ENCODE results near the gene MTARC1.
A peak's percentile ranks its signal among the peaks of the same experiment; 100 is the strongest.

Gene MTARC1

GRCh38 chr1:220772846-220773245, 13.9 kb upstream of the MTARC1 start:
- no peak for DNase-seq

- no peak for DNase-seq
These were observed 11.4 kb upstream of the MTARC1 start for GRCh38 chr1:220775240-220775853.

DNA sequence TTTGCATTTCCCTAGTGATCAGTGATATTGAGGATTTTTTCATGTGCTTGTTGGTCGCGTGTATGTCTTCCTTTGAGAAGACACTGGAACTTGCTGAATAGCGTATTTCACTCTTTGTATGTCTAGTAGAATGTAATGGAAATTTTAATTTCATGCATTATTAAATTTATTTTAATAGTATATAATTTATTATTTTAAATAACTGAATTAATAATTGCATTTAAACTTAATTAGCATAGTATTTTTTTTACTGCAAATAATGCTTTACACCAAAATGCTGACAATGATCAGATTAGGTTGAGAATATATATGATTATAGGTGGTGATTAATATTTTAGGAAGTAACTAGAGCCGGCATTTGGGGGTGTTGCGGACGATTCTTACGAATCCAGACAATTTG, 10.5 kb upstream of the MTARC1 start:
- no peak for DNase-seq

GRCh38 chr1:220776720-220777326, 9.9 kb upstream of the MTARC1 start:
- peak; percentile 24 for DNase-seq

- DNase-seq = no peak
These were observed 3.3 kb upstream of the MTARC1 start for GRCh38 chr1:220783453-220783852.

DNA sequence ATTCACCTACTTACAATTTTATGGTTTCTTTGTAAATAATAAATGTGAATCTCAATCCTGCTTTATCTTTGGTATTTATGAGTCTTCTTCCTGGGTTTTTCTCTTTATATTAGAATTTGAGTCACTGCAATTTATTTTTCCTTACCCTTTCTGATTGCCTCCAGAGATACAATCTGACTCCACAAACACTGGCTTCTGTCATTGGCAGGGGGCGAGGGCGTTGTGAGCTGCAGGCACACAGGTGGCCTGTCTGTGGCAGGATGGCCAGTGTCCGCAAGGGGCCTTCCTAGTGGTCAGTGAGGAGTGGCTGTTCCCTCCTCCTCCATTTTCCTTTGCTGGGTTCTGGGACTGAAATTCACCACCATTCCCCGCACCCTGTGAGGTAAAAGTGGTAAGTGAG, 2.0 kb upstream of the MTARC1 start:
- DNase-seq = no peak

DNA sequence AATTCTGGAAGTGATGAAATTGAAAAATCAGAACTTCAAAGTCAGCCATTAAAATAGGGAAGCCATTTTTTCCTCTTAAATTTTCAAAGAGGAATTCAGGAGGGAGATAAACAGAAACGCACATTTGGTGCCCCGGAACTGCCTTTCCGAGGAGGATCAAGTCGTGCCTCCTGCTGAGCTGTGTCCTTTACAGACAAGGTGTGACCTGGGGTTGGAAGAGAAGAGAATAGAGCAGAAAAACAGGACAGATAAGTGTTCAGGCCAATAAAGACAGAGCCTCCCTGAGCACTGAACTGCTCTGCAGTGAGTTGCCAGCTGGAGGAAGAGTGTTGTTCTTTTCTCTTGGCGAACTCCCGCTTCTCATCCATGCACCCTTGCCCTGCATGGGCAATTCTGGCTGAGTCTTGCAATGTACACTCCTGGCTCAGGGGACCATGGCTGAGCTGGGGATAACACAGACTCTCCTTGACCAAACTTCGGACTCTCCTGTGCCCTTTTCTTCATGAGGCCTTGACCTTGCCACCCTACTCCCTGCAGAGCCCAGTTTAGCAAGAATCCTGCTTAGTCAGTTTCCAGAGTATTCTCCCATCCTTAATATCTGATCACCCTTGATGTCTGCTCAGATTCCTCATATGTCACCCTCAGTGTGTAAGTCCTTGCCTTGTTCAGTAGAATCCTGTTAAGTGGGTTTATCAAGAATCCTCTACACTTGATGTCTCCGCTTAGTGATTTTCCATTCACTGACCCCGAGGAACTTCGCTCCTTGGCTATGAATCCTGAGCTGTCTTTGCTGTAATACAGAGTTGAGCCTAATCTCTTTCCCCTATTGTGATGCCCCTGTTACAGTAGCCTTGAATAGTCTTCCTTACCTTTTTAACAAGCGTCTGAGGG, 1.3 kb upstream of the MTARC1 start:
- no peak for DNase-seq

DNA sequence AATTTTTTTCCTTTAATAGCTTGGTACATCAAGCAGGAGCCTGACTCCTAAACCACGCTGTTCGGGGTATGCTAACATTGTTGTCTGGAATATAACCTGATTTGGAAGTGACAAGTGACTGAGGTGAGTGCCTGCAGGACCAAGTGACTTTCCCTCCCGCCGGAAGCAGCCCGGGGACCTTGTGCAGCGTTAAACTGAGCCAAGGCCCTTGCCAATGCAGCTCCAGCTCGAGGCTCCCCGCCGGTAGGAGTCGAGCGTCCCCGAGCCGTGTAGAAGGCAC, 716 bp upstream of the MTARC1 start:
- DNase-seq = no peak

DNA sequence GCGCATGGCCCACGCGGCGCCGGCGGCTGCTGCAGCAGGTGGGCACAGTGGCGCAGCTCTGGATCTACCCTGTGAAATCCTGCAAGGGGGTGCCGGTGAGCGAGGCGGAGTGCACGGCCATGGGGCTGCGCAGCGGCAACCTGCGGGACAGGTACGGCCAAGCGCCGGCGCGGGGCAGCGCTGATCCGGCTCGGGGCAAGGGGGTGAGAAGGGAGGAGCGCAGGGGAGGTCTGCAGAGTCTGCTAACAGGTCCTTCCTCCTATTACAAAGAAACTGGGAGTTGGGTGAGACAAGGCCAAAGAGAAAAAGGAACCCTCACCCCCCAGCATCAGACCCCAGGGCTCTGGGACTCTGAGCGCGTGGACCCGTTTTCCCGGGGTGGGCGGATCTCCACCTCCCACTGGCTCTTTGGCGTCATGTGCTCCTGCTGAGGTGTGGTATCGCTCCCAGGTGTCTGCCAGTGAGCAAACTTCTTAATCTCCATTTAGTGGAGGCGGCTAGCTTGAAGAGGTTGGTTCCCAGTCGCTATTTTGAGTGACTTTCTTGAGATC, 431 bp downstream of the MTARC1 start:
- DNase-seq = no peak

DNA sequence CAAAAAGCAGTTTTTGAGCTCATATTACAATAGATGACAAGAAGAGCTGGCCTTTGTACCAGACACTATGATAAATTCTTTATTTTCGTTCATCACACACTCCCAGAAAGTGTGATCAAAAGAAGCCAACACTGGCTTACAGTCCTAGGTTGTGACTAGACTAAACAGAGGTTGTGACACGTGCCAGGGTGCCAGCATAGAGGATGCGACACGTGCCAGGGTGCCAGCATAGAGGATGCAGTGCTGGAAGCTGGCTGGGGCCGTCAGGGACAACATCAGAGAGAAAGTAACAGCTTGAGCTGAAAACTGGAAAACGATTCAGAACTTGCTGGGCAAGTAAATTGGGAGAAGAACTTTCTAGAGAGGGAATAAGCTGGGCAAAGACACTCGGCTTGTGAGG, 2.2 kb downstream of the MTARC1 start:
- no peak for DNase-seq

DNA sequence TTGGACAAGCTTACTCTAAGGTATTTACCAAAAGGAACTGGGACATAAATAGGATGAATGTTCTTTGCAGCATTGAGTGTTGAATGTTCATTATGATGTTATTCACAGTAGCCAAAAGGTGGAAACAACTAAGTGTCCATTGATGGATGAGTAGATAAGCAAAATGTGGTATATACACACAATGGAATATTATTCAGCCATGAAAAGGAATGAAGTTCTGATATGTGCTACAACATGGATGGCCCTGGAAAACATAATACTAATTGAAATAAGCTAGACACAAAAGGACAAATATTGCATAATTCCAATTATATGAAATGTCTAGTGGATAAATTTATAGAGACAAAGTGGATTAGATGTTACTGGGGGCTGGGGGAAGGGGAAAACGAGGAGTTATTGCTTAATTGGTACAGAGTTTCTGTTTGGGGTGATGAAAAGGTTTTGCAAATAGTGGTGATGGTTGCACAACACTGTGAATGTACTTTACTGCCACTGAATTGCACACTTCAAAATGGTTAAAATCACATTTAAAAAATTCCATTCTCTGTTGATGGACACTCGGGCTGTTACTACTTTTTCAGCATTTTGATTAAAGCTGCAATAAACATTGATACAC, 2.9 kb downstream of the MTARC1 start:
- no peak for DNase-seq

DNA sequence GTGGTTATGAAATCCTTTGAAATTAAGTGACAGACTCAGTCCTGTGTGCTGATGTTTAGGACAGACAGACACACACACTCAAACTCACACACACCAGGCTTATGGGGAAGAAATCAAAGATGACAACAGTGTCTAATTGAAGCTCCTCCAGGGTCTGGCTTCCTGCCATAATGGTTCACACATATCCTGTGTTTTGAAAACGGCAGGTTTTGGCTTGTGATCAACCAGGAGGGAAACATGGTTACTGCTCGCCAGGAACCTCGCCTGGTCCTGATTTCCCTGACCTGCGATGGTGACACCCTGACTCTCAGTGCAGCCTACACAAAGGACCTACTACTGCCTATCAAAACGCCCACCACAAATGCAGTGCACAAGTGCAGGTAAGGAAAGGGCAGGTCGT, 4.6 kb downstream of the MTARC1 start:
- DNase-seq = no peak

DNA sequence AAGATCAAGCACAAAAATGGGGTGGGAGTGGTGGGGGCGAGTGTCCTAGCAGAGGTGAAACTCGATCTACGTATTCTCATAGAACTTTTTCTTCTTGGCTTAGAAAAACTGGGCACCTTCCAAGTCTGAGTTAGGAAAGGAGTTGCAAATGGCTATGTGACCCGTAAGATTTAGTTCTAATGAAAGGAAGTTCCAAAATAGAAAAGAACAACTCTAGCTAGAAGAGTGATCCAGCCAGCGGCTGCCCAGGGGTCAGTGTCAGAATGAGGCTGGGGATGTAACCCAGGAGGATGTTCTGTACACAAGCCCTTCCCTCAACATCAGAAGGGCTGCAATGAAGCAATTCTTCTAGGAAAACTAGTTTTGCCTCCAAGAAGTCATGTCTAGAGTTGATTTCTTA, 5.2 kb downstream of the MTARC1 start:
- no peak for DNase-seq

GRCh38 chr1:220796530-220796929, 9.8 kb downstream of the MTARC1 start:
- DNase-seq = no peak

GRCh38 chr1:220797044-220797443, 10.3 kb downstream of the MTARC1 start:
- DNase-seq = no peak

DNA sequence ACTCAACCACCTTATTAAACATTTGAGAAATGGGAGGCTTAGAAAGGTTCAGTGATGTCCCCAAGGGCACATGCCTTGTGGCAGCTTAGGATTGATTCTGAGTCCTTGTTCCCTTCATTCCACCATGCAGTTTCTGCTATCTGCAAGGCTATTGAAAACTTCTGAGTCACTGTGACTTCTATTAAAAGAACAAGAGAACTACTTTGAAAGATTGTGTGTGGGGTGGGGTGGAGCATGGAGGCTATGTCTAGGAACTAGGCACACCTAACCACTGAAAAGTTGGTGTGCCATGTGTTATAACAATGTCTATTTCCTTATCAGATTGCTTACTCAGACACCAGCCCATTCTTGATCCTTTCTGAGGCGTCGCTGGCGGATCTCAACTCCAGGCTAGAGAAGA, 10.8 kb downstream of the MTARC1 start:
- no peak for DNase-seq

- no peak for DNase-seq
These were observed 11.6 kb downstream of the MTARC1 start for GRCh38 chr1:220798338-220798737.

GRCh38 chr1:220800262-220800661, 13.5 kb downstream of the MTARC1 start:
- no peak for DNase-seq

- DNase-seq = no peak
These were observed 16.9 kb downstream of the MTARC1 start for GRCh38 chr1:220803401-220804201.

- no peak for DNase-seq
These were observed 17.5 kb downstream of the MTARC1 start for GRCh38 chr1:220804202-220804586.

- no peak for DNase-seq
These were observed 19.7 kb downstream of the MTARC1 start for GRCh38 chr1:220806408-220806807.

GRCh38 chr1:220807726-220808125, 21.0 kb downstream of the MTARC1 start:
- DNase-seq = no peak

All from NK-92 treated with Interleukin-12 subunit alpha and Interleukin-12 subunit beta, amount 100 ng/mL, for 24 hours (cell line).